Hepatocyte (in vitro differentiated cells): ENCODE measurements around the gene CCNQ. TPM values are rescaled to one million over a fixed set of nuclear protein-coding genes. Genes with fewer than 3 reads are reported as not detected.

ENCODE experiments used
- DNase-seq: peaks from one replicate; pipeline ENCODE4 v3.0.0-alpha.2; 2016; ENCODE audit warnings: low spot score
- H2AFZ ChIP-seq: fragments of 200-600 bp; sonication (generic); 2 replicates; pipeline ENCODE4 v1.6.0; 2016; ENCODE audit warnings: antibody characterized with exemption, mild to moderate bottlenecking
- H3K27ac ChIP-seq: fragments of 200-600 bp; sonication (generic); 2 replicates; pipeline ENCODE4 v1.5.1; 2016; ENCODE audit warnings: mild to moderate bottlenecking
- H3K27me3 ChIP-seq: fragments of 200-600 bp; sonication (generic); 2 replicates; pipeline ENCODE4 v1.6.1; 2016
- H3K36me3 ChIP-seq: fragments of 200-600 bp; sonication (generic); replicated peaks from 2 replicates; pipeline ENCODE4 v1.5.1; 2016; ENCODE audit warnings: low read depth; ENCODE audit not compliant: insufficient read depth
- H3K4me1 ChIP-seq: fragments of 200-600 bp; sonication (generic); 2 replicates; pipeline ENCODE4 v1.5.1; 2016; ENCODE audit warnings: mild to moderate bottlenecking, moderate library complexity; ENCODE audit not compliant: insufficient read depth
- H3K4me2 ChIP-seq: fragments of 200-600 bp; sonication (generic); 2 replicates; pipeline ENCODE4 v1.6.0; 2016
- H3K4me3 ChIP-seq: fragments of 200-600 bp; sonication (generic); 2 replicates; pipeline ENCODE4 v1.5.1; 2016; ENCODE audit warnings: mild to moderate bottlenecking
- H3K79me2 ChIP-seq: fragments of 200-600 bp; sonication (generic); 2 replicates; pipeline ENCODE4 v1.6.0; 2017; ENCODE audit warnings: mild to moderate bottlenecking
- H3K9me2 ChIP-seq: fragments of 200-600 bp; sonication (generic); replicated peaks from 2 replicates; pipeline ENCODE4 v1.6.0; 2017; ENCODE audit warnings: mild to moderate bottlenecking; ENCODE audit not compliant: insufficient read depth
- H3K9me3 ChIP-seq: fragments of 200-600 bp; sonication (generic); 2 replicates; pipeline ENCODE4 v1.5.1; 2016; ENCODE audit warnings: low read depth, mild to moderate bottlenecking
- H4K20me1 ChIP-seq: fragments of 200-600 bp; sonication (generic); 2 replicates; pipeline ENCODE4 v1.6.0; 2016; ENCODE audit warnings: mild to moderate bottlenecking; ENCODE audit not compliant: insufficient read depth, poor library complexity, severe bottlenecking
- EZH2 ChIP-seq: fragments of 200-600 bp; sonication (generic); IDR thresholded peaks from 2 replicates; pipeline ENCODE4 v1.6.1; 2016; ENCODE audit warnings: antibody characterized with exemption, mild to moderate bottlenecking, borderline replicate concordance
- EZH2phosphoT487 ChIP-seq: fragments of 200-600 bp; sonication (generic); IDR thresholded peaks from one replicate; pipeline ENCODE4 v1.6.1; 2018; ENCODE audit warnings: antibody characterized with exemption, mild to moderate bottlenecking, low read depth, moderate library complexity; ENCODE audit not compliant: unreplicated experiment, severe bottlenecking
- WGBS: methylation state at CpG from one replicate; pipeline ENCODE4 v1.1.6; 2016; ENCODE audit warnings: low lambda C conversion rate; ENCODE audit errors: missing lambda C conversion rate; 5-methylcytosine and 5-hydroxymethylcytosine counted together
- polyA plus RNA-seq: library from polyadenylated mRNA; unstranded; fragments of >200 nt; fragmentation: Nextera tagmentation; extraction: Ambion mirVana; gene quantifications from 2 replicates; pipeline ENCODE4 v1.2.1, GENCODE V29; 2016
- total RNA-seq: library from RNA; depleted of rRNA; stranded (reverse); fragments of >200 nt; gene quantifications from 2 replicates; pipeline ENCODE4 v1.2.3, GENCODE V29; 2014
- TF ChIP-seq, protein P1 (sequence below): fragments of 200-600 bp; sonication (generic); IDR thresholded peaks from 2 replicates; pipeline ENCODE4 v1.5.1; 2016; ENCODE audit warnings: antibody characterized with exemption, mild to moderate bottlenecking; ENCODE audit not compliant: poor library complexity

Gene CCNQ
- total and polyA plus RNA-seq, 2 experiments from 2014 or later: 26.7 to 28.3 TPM

DNA sequence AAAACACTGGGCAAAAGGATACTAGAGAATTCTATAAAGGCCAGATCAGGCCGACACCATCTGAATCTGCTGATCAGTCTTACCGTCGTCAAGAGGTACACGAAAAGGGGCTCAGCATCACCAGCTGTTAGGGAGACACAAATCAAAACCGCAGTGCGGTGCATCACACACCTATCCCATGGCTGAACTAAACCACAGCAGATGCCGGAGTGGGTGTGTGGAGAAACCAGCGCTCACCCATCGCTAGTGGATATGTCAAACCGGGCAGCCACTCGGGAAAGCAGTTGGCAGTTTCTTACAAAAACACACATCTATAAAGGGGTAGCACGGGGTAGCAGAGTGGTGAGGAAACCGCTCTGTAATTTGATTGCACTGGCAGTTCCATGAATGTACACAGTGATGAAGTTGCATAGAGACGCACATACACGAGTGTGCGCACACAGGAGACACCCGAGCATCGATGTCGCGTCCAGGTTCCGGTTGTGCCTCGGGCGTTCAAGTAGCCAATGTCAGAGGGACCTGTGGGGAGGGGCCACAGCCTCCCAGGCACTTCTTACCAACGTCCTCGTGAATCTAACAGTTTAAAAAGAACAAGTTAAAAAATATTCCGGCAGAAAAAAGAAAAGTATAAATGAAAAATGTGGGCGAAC lies 23.1 kb upstream of the CCNQ start:
- peak overlapping the region; percentile 38 for H3K27ac ChIP-seq
- H2AFZ ChIP-seq: no peak overlapping the region
- no peak overlapping the region for H3K4me2 ChIP-seq
- H3K4me1 ChIP-seq: peaks cover 5% of the 10 kb centered on the region
- no peaks in the 10 kb centered on the region for H3K27me3 ChIP-seq
- WGBS: 89% methylated on average over 27 of the region's 27 CpGs
- H3K36me3 ChIP-seq: no peaks in the 10 kb centered on the region
- DNase-seq: no peak
- no peaks in the 10 kb centered on the region for H3K9me3 ChIP-seq
- H3K79me2 ChIP-seq: no peaks in the 10 kb centered on the region
- no peaks in the 10 kb centered on the region for H3K9me2 ChIP-seq
- no peaks in the 10 kb centered on the region for H4K20me1 ChIP-seq
- TF ChIP-seq, protein P1, sequence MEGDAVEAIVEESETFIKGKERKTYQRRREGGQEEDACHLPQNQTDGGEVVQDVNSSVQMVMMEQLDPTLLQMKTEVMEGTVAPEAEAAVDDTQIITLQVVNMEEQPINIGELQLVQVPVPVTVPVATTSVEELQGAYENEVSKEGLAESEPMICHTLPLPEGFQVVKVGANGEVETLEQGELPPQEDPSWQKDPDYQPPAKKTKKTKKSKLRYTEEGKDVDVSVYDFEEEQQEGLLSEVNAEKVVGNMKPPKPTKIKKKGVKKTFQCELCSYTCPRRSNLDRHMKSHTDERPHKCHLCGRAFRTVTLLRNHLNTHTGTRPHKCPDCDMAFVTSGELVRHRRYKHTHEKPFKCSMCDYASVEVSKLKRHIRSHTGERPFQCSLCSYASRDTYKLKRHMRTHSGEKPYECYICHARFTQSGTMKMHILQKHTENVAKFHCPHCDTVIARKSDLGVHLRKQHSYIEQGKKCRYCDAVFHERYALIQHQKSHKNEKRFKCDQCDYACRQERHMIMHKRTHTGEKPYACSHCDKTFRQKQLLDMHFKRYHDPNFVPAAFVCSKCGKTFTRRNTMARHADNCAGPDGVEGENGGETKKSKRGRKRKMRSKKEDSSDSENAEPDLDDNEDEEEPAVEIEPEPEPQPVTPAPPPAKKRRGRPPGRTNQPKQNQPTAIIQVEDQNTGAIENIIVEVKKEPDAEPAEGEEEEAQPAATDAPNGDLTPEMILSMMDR: no peak
- TF ChIP-seq EZH2: no peak
- TF ChIP-seq EZH2phosphoT487: no peak
- no peak overlapping the region for H3K4me3 ChIP-seq

DNA sequence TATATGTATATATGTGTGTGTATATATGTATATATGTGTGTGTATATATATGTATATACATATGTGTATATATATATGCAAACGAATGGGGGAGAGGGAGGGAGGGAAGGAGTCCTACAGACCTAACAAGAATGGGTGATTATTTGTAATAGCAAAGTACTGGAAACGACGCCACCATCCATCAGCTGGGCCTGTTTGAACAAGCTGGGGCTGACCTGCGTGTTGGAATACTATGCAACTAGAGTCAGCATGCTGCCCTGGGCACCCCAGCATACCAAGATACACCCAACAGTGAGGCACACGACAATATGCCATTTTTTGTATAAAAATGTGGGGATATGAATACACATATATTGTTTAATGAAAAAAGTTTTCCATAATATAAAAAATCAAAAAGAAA lies 21.6 kb upstream of the CCNQ start:
- TF ChIP-seq EZH2 (no peak), EZH2phosphoT487 (no peak)
- TF ChIP-seq, protein P1: no peak
- H3K9me3 ChIP-seq: no peaks in the 10 kb centered on the region
- H3K79me2 ChIP-seq: no peaks in the 10 kb centered on the region
- DNase-seq: no peak
- no peak overlapping the region for H3K27ac ChIP-seq
- no peaks in the 10 kb centered on the region for H4K20me1 ChIP-seq
- H3K9me2 ChIP-seq: no peaks in the 10 kb centered on the region
- no peaks in the 10 kb centered on the region for H3K27me3 ChIP-seq
- H3K4me2 ChIP-seq: no peak overlapping the region
- 71% methylated on average over 5 of the region's 5 CpGs for WGBS
- H3K36me3 ChIP-seq: no peaks in the 10 kb centered on the region
- H3K4me3 ChIP-seq: no peak overlapping the region
- peaks cover 5% of the 10 kb centered on the region for H3K4me1 ChIP-seq
- no peak overlapping the region for H2AFZ ChIP-seq

DNA sequence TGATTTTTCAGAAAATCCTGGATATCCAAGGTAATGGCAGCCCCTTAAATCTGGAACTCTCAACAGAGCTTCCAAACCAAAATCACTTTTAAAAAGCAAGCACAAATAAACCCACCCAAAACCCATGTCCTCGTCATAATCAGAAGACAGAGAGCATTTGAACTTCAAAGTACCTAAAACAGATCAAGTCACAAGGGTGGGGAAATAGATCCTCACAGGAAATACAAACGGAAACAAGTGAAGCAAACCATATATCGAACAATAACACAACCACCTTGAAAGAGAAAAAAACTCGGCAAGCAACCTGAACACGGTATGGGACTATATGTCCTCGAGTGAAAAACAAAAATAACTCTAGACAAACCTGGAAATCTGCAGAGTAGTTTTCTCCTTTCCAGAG lies 15.9 kb upstream of the CCNQ start:
- Histone ChIP-seq H4K20me1 (no peaks in the 10 kb centered on the region), H3K4me2 (no peak overlapping the region), H3K79me2 (no peaks in the 10 kb centered on the region), H3K27me3 (no peaks in the 10 kb centered on the region), H3K9me3 (no peaks in the 10 kb centered on the region), H3K4me1 (no peaks in the 10 kb centered on the region), H3K27ac (no peak overlapping the region), H3K9me2 (no peaks in the 10 kb centered on the region), H2AFZ (no peak overlapping the region), H3K36me3 (no peaks in the 10 kb centered on the region), H3K4me3 (no peak overlapping the region)
- WGBS: 79% methylated on average over 6 of the region's 6 CpGs
- DNase-seq: no peak
- TF ChIP-seq EZH2: no peak
- TF ChIP-seq, protein P1: no peak
- TF ChIP-seq EZH2phosphoT487: no peak
